Measurements from ENCODE around the gene NLRC5.

The NLRC5 gene, protein sequence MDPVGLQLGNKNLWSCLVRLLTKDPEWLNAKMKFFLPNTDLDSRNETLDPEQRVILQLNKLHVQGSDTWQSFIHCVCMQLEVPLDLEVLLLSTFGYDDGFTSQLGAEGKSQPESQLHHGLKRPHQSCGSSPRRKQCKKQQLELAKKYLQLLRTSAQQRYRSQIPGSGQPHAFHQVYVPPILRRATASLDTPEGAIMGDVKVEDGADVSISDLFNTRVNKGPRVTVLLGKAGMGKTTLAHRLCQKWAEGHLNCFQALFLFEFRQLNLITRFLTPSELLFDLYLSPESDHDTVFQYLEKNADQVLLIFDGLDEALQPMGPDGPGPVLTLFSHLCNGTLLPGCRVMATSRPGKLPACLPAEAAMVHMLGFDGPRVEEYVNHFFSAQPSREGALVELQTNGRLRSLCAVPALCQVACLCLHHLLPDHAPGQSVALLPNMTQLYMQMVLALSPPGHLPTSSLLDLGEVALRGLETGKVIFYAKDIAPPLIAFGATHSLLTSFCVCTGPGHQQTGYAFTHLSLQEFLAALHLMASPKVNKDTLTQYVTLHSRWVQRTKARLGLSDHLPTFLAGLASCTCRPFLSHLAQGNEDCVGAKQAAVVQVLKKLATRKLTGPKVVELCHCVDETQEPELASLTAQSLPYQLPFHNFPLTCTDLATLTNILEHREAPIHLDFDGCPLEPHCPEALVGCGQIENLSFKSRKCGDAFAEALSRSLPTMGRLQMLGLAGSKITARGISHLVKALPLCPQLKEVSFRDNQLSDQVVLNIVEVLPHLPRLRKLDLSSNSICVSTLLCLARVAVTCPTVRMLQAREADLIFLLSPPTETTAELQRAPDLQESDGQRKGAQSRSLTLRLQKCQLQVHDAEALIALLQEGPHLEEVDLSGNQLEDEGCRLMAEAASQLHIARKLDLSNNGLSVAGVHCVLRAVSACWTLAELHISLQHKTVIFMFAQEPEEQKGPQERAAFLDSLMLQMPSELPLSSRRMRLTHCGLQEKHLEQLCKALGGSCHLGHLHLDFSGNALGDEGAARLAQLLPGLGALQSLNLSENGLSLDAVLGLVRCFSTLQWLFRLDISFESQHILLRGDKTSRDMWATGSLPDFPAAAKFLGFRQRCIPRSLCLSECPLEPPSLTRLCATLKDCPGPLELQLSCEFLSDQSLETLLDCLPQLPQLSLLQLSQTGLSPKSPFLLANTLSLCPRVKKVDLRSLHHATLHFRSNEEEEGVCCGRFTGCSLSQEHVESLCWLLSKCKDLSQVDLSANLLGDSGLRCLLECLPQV (N-terminal part only)

DNA sequence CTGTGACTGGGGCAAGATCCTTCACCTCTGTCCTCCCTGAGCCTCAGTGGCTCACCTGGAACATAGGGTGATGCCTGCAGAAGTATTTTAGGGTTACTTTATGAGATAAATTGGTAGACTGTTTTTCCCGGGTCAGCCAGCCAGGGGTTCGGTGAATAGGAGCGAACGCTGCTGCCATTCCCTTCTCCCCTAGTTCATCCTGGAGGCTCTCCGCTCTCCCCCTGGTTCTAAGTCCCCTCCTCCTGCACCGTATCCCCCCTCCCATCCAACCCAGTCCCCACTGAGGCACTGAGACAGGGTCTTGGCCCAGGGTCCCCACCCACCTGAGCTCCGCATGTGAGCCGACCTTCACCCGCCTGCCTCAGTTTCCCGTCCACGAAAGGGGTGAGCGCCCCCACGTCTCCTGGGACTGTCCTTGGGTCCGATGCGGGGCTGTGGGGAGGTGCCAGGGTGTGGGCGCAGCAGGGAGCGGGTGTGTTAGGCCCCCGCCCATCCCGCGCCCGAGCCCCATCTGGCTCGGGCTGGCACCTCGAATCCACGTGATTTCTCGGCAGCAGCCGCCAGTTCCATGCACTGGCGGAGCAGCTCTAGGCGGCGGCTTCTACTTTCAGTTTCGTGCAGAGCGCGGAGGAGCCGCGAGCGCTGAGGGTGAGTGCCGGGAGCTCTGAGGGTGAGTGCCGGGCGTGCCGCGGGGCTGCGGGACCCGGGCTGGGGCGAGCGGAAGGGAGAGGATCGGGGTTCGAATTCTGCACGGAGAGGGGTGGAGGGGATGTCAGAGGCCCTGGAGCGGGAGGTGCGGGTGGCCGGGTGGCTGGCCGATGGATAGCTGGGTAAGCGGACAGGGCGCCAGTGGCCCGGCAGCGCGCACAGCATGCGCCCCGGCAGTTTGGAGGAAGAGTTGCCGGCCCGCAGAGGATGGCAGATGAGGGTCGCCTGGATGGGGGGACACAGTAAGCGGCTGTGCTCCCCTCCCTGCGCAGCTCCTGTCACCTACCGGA is at the start of gene NLRC5:
NLRC5 (plus strand) TSS at position 610 of the 998 bp plus-strand sequence. CDS start 31,156 bp downstream, outside the sequence.
- peak in 1 of 2 experiments; percentile 1 for DNase-seq

DNA sequence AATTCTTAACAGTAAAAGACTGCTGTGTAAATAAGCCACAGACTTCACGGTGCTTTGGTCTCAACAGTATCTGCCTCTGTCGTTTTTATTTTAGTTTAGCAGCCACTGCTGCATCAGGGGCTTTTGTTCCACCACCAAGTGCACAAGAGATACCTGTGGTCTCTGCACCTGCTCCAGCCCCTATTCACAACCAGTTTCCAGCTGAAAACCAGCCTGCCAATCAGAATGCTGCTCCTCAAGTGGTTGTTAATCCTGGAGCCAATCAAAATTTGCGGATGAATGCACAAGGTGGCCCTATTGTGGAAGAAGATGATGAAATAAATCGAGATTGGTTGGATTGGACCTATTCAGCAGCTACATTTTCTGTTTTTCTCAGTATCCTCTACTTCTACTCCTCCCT is 49.6 kb upstream of the NLRC5 start:
- no peak for DNase-seq

DNA sequence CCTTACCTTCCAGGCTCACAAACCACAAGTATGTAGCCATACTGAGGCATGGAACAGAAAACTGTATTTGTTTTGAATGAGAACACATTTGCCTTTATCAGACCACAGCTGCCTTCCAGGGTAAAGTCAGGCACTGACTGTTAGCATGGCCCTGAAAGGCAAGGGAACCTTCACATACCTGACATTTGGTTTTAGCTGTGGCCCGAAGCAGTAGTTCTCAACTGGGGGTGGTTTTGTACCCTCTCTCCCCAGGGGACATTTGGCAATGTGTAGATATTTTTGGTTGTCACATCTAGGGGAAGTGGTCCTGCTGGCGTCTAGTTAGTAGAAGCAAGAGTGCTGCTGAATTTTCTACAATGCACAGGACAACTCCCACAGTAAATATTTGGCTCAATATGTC is 48.3 kb upstream of the NLRC5 start:
- no peak for DNase-seq

DNA sequence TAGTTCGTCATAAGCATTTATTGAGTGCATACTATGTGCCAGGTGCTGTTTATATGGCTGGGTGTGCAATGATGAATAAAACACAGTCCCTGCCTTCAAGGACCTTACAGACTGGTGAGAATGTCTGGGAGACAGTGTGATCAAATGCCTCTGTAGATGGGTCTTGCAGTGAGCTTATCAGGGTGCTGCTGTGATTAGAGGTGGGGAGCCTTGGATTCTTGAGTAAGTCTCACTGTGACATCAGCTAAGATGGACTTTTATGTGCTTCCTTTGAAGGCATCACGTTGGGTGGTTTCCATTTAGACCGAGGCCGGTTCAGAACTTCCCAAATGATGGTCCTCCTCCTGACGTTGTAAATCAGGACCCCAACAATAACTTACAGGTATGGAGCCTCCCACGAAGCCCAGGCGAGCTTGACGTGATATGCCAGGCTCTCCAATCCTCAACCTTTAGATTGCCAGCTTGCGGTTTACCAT is 47.5 kb upstream of the NLRC5 start:
- no peak for DNase-seq

DNA sequence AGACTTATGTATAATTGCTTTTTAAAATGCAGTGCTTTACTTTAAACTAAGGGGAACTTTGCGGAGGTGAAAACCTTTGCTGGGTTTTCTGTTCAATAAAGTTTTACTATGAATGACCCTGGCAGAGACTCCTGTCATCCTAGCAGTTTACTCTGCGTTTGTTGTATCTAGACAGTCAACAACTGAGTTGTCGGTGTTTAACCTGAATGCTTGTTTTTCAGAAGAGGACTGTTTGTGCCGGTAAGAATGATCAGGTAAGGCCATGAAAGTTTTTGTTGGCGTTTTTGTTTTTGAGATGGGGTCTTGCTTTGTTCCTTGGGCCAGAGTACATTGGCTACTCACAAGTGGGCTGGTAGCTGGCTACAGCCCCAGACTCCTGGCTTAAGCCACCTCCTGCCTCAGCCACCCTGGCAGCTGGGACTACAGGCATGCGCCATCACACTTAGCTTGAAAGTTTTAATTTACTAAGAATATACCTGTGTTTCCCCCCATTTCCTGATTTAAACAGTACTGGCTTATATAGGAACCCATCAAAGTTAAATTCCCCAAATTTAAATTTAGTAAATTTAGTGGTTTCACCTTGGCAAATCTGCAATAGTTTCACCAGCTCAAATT is 45.5 kb upstream of the NLRC5 start:
- DNase-seq: no peak

DNA sequence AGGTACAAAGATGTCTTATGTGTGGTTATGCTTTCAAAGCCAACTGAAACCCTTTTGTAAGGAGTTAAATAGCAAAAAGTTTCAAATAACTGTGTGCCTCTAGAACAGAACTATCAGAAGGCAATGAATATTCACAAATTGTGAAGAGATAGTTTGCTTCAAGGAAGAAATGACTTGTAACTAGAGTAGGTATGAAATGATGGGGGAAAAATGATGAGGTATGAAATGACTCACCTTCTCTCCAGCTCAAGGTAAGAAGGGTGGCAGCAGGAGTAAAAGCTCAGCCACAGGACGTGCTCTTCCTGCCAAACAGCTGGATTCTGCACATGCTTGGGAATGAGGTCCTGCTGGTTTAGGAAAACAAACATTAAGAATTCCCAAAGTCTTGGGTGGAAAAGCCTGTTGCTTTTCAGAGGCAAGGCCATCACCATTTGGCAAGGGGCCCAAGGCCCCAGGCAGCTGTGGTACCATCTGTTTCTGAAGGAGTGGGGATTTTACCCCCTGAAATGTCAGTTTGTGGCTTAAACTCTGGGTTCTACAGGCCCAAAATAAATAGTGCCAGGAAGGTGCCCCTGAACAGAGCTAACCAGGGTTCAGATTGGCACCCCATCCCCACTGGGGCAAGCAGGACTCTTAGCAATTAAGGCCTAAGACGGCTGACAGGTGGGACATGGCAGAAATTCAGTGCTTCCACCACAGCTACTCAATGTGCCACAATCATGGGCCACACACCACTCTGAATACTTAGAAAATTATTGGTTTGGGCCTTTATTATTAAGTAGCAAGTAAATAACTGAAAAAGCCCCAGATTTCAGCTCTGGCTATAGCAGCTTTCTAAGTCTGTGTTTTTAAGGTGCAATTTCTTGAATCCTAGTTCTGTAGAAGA is 44.2 kb upstream of the NLRC5 start:
- DNase-seq: no peak

DNA sequence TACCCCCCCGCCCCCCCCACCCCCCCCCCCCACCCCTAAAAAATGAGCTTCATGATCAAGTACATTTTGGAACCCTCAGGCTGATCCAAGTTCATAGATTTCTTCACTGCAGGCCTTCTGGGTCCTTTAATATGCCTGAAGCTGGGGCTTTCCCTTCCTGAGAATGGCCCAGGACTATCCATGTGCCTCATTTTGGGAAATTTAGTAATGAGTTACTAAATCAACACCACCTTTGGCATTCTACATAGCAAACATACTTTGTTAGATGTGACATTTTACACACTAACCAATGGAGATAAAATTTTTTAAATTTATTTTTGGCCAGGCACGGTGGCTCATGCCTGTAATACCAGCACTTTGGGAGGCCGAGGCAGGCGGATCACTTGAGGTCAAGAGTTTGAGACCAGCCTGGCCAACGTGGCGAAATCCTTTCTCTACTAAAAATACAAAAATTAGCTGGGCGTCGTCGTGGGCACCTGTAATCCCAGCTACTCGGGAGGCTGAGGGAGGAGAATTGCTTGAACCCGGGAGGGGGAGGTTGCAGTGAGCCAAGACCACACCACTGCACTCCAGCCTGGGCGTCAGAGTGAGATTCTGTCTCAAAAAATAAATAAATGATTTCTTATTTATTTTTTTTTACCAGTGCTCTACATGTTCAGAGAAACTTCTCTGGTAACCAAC is 43.4 kb upstream of the NLRC5 start:
- no peak for DNase-seq

DNA sequence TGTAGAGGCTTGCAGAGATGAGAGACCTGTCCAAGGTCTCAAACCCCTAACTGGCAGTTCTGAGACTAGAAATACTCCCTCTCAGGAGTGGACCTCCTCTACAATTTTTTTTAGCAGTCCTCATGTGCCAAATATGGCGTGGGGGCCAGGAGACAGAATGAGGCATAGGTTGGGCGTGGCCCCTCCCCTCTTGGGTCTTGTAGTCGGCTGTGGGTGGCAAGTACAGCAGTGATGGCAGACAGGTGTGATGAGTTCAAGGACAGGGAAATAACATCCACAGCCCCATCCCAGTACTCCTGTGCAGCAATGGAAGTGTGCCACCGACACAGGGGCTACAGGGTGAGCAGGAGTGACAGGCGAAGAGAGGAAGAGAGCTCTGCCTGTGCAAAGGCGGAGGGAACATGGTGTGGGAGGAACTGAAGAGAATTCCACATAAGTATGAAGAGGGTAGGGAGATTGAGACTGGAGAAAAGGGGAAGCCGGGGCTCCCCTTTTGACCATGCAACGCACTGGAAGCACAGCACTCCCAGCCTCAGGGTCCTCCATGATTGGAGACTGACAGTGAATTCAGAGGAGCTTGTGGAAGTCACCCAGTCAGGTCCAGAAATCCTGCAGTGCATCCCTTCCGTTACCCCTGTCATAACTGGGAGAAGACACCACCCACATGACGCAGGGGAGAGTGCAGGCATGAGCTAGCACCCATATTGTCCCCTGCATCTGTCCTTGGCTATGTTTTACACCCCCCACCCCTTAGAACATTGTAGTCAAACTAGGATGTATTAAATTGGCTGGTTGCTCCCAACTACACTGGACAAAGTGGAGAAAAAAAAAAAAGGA is 42.4 kb upstream of the NLRC5 start:
- no peak for DNase-seq

DNA sequence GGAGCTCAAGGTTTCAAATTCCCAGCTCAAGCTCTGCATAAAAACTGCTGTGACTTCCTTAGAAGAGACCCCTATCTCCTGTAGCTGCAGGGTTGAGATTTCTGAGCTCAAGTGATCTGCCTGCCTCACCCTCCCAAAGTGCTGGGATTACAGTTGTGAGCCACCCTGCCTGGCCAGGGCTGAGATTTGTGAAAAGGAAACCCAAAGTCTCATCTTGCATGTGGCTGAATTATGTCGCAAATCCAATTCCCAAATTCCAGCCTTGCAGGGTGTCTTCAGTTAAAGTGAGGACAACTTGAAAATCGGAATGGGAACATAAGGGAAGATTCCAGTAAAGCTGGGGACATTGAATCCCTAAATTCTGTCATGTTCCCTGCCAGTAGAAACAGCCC is 41.8 kb upstream of the NLRC5 start:
- DNase-seq: no peak

DNA sequence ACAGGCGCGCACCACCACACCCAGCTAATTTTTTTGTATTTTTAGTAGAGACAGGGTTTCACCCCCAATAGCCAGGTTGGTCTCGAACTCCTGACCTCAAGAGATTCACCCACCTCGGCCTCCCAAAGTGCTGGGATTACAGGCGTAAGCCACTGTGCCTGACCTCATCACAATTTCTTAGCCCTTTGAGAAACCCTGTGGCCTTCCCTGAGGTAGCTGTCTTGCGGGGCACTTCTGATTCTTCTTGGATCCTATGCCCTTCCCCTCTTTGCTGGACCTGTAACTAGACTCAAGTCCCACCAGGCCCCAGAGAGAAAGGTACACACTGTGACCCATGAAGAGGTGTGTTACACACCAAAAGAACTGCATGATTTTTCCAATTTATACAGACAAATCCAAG is 41.1 kb upstream of the NLRC5 start:
- DNase-seq: no peak

DNA sequence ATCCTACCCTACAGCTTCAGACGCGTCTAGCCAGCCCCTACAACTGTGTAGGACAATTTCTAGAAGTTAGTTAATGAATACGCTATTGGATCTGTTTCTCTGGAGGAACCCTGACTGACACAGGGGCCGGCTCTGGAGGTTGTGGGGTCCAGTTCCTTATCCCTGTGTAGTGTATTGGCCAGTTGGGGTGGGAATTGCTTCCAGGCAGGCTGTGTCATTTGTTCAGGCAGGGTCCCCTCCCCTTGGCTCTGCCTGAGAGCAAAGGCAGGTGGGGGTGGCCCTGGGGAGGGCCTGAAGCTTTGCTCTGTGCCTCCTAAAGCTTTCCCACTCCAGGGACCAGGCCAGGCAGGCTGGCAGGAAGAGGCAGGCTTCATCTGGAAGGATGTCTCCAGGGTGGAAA is 39.3 kb upstream of the NLRC5 start:
- no peak for DNase-seq

DNA sequence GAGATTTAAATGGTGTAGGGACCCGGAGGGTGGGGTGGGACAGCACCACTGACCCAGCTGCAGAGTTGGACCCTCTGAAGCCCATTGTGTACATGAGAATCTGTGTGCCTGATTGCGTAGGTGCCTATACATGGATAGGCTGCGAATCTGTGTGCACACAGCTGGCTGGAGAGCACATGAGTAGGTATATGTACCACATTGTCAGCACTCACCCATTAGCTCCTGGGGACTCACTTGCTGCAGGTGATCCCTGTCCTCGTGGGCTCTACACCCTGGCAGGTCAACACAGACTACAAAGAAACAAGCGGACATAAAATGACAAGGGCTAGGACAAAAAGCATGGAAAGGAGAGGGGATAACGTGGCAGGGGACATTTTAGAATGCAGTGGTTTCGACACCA is 38.9 kb upstream of the NLRC5 start:
- DNase-seq: no peak

DNA sequence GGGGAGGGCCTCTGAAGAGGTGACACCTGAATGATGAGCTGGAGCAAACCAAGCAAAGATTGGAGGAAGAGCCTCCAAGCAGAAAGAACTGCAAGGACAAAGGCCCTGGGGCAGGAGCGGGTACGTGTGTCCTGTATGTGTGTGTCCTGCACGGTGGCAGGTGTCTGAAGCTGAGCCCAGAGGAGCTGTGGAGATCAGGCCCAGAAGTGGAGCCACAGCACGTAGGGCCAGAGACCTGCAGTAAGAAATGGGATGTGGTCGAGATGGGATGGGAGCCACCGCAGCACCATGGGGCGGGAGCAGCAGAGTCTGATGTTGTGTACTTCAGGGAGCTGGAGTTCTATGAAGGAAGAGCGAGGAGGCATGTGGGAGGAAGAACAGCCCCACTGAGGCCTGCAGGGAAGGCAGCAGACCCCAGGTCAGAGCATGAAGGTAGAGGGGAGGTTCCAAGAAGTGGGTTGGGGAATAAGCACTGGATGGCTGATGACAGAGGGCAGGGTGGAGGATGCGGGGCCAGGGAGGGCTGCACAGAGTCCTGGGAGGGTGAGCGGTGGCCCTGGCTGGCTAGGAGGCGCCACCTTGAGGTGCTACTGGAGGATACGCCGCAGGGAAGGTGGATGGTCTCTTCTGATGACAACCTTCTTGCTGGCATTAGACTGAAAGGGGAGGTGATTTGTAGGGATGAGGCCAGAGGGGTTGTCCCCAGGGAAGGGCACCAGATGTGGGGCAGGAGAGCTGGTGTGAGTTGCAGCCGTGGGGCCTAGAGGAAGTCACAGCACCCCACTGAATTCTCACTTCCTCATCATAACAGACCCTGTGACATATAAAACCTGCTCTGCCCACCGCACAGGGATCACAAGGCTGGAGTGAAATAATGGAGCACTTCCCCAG is 38.2 kb upstream of the NLRC5 start:
- no peak for DNase-seq

DNA sequence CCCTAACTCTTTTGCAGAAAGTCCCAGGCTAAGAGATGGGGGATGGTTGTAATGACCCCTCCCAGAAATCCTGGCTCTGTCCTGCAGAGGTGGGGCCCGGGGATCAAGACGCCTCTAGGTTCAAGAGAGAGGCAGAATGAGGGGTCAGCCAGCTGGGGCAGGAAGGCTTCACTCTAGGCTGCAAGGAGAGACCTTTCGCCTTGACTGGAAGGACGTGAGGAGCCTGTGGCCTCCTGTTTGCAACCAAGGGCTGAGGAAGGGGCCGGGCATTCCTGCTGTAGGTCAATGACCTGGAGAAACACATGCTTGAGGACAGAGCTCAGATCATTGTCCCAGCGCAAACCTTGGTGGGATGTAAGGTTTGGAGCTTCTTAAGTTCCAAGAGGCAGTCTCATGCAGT is 36.4 kb upstream of the NLRC5 start:
- no peak for DNase-seq

DNA sequence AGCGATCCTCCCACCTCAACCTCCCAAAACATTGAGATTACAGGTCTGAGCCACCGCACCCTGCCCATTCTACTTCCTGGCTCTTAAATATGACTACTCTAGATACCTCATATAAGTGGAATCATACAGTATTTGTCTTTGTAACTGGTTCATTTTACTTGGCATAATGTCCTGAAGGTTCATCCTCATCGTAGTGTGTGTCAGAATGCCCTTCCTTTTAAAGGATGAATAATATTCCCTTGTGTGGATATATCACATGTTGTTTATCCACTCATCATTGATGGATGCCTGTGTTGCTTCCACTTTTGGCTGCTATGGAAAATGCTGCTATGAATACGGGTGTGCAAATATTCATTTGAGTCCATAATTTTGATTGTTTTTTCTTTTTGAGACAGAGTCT is 33.3 kb upstream of the NLRC5 start:
- DNase-seq: no peak

DNA sequence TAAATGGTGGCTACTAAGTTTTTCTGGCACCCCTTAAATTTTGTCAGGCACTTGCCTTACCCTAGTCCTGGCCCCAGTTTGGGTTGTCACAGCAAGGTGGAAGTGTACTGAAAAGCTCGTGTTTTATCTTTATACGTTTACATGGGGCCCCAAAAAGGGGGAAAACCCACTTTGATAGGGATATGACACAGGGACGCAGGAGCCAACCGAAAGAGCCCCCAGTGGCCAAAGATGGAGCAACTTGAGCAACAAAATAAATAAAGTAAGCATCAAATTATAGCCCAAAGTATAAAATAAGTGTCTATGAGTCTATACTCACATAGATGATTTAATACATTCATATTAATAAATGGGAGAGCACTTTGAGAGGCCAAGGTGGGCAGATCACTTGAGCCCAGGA is 32.6 kb upstream of the NLRC5 start:
- no peak for DNase-seq

DNA sequence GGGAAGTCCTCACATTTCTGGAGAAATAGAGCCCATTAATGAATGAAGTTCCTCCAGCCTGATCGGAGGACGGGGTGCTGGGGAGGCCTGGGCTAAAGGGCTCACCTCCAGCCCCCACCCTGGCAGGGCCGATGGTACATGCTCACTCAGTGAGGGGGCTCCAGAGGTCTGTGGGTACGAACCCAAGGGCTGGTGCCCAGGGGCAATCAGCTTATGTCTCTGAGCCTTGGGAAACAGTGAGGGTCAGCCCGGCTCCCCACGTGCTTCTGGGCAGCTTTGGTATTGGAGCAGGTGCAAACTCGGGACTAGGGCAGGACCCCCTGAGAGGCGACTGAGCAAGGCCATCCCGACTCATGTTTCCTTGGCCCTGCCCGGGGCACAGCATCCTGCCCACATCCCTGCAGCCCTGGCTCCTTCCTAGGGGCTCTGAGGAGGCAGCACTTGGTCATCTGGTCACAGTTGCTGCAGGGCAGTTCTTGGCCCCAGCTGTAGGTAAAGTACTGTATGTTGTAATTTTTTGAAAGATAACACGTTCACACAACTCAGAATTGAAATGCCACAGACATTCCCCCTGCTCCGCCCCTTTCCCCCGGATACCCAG is 28.6 kb upstream of the NLRC5 start:
- DNase-seq: no peak

Data from NCI-H1930 (cell line).